A549 (cell line): Measurements from ENCODE around the gene CXorf49. TPM values are rescaled to one million over a fixed set of nuclear protein-coding genes. Genes with fewer than 3 reads are reported as not detected.
A peak's percentile ranks its signal among the peaks of the same experiment; 100 is the strongest.
"Not testable (repeated sequence)": the region's sequence is repeated elsewhere in the genome, so short reads cannot be mapped to it uniquely, and the experiment has no call there.

Experiments used
- ATAC-seq, 2 experiments: fragments of 200-7000 bp in 1 of 2; fragments of >200 bp in 1 of 2; cut with Nextera tagmentation in 1 of 2; cut with Tn5 transposase in 1 of 2; 3 replicates each; pipeline versions ENCODE4 v1.8.0 to v1.9.1; 2018 to 2020; ENCODE audit warnings: mild to moderate bottlenecking in 1 of 2, moderate library complexity in 1 of 2
- CTCF ChIA-PET: fragments of 300-600 bp; sonication (Branson Sonifier 250); formaldehyde crosslinking; extraction: SDS; loops from one replicate; lab custom pipeline; 2021; ENCODE audit warnings: antibody characterized with exemption, inconsistent platforms; lab: Yijun Ruan, JAX
- POLR2A ChIA-PET: fragments of 350-600 bp; formaldehyde crosslinking; extraction: SDS; loops from one replicate; lab custom pipeline; 2021; ENCODE audit warnings: antibody characterized with exemption, inconsistent platforms; lab: Yijun Ruan, JAX
- DNase-seq, 2 experiments: peaks; one replicate each; pipeline versions ENCODE4 v3.0.0 to v3.0.0-alpha.2; 2011 to 2016; ENCODE audit warnings: low read depth in 1 of 2, low spot score in 1 of 2
- FAIRE-seq: peaks from 2 replicates; lab custom pipeline; 2011; peaks lifted over from hg19 to GRCh38; lab: Jason Lieb, UNC
- H3K27ac ChIP-seq, 2 experiments: fragments of >200 bp; sonication (Bioruptor Twin); formaldehyde crosslinking; 3 replicates each; pipeline ENCODE4 v1.5.1; 2016 to 2017
- H3K4me1 ChIP-seq: fragments of >200 bp; sonication (Bioruptor Twin); formaldehyde crosslinking; 3 replicates; pipeline ENCODE4 v1.6.1; 2016
- H3K4me2 ChIP-seq: fragments of >200 bp; sonication (Bioruptor Twin); formaldehyde crosslinking; 3 replicates; pipeline ENCODE4 v1.6.1; 2016
- H3K4me3 ChIP-seq: fragments of >200 bp; sonication (Bioruptor Twin); formaldehyde crosslinking; 3 replicates; pipeline ENCODE4 v1.5.1; 2016
- H3K9me3 ChIP-seq: fragments of >200 bp; sonication (Bioruptor Twin); formaldehyde crosslinking; 3 replicates; pipeline ENCODE4 v1.6.1; 2016
- ATOH8 ChIP-seq: fragments of 250-450 bp; sonication (Bioruptor Pico); IDR thresholded peaks from 2 replicates; pipeline ENCODE4 v1.5.0; 2020; ENCODE audit warnings: low read depth, mild to moderate bottlenecking, moderate library complexity
- CBX8 ChIP-seq: fragments of 200-600 bp; sonication (generic); IDR thresholded peaks from 2 replicates; pipeline ENCODE4 v1.6.1; 2016
- CHD4 ChIP-seq: fragments of 200-600 bp; sonication (generic); IDR thresholded peaks from 2 replicates; pipeline ENCODE4 v1.6.1; 2016; ENCODE audit warnings: antibody characterized with exemption, mild to moderate bottlenecking, borderline replicate concordance
- CTCF ChIP-seq: fragments of >200 bp; sonication (Bioruptor Twin); formaldehyde crosslinking; IDR thresholded peaks from 3 replicates; pipeline ENCODE4 v1.5.1; 2016
- FOSL2 ChIP-seq, 2 experiments: fragments of 450-650 bp in 1 of 2; fragments of >200 bp in 1 of 2; sonication (Bioruptor Twin) in 1 of 2; formaldehyde crosslinking; IDR thresholded peaks; 2 replicates each; pipeline versions ENCODE4 v1.5.0 to v1.6.1; 2016 to 2020; ENCODE audit warnings: mild to moderate bottlenecking in 1 of 2, moderate library complexity in 1 of 2
- HEYL ChIP-seq: fragments of 250-450 bp; sonication (Bioruptor Pico); IDR thresholded peaks from 2 replicates; pipeline ENCODE4 v1.8.0; 2021; ENCODE audit warnings: mild to moderate bottlenecking, moderate library complexity
- MAZ ChIP-seq: fragments of 150-350 bp; IDR thresholded peaks from 2 replicates; pipeline ENCODE4 v1.6.1; 2014; ENCODE audit warnings: antibody characterized with exemption, low read depth, low read length, borderline replicate concordance
- MYC ChIP-seq: IDR thresholded peaks from 2 replicates; pipeline ENCODE4 v1.6.1; 2012; ENCODE audit warnings: mild to moderate bottlenecking, inconsistent platforms, low read length, improper control_type of control experiment, borderline replicate concordance
- PBX3 ChIP-seq: IDR thresholded peaks from 2 replicates; pipeline ENCODE4 v1.6.1; 2012
- PHF8 ChIP-seq: fragments of 200-600 bp; sonication (generic); IDR thresholded peaks from 2 replicates; pipeline ENCODE4 v1.6.1; 2016; ENCODE audit warnings: low read depth, mild to moderate bottlenecking, antibody characterized with exemption, moderate library complexity, borderline replicate concordance
- POLR2A ChIP-seq: IDR thresholded peaks from 2 replicates; pipeline ENCODE4 v1.6.1; 2012; ENCODE audit warnings: mild to moderate bottlenecking, low read length
- POLR2AphosphoS2 ChIP-seq: conservative IDR thresholded peaks from 2 replicates; pipeline ENCODE4 v1.6.1; 2012; ENCODE audit warnings: low read length, improper control_type of control experiment, inconsistent platforms
- RCOR1 ChIP-seq: fragments of 150-350 bp; IDR thresholded peaks from 2 replicates; pipeline ENCODE4 v1.6.1; 2014; ENCODE audit warnings: antibody characterized with exemption, low read length, low read depth
- ZFP36 ChIP-seq: fragments of 450-650 bp; IDR thresholded peaks from 2 replicates; pipeline ENCODE4 v1.6.1; 2014; ENCODE audit warnings: borderline replicate concordance; ENCODE audit not compliant: partially characterized antibody
- WGBS: methylation state at CpG from one replicate; pipeline ENCODE4 v1.1.6; 2017; ENCODE audit errors: missing lambda C conversion rate; 5-methylcytosine and 5-hydroxymethylcytosine counted together
- polyA plus RNA-seq, 4 experiments: library from polyadenylated mRNA; depleted of rRNA in 3 of 4; stranded (reverse); fragments of >200 nt; fragmentation: RNase III in 1 of 4; extraction: RNeasy Plus Mini Kit Qiagen cat#74134 plus additional on column Dnase treatment in 1 of 4; gene quantifications; 2 replicates in 3 of 4; 3 replicates in 1 of 4; pipeline ENCODE4 v1.2.3, GENCODE V29; 2011 to 2017

CXorf49 gene
- polyA plus RNA-seq, 2 of the 4 experiments (the other 2 are of a cell fraction): not detected

- POLR2A ChIA-PET, H3K4me2 ChIP-seq, CTCF ChIA-PET, FAIRE-seq, DNase-seq, H3K9me3 ChIP-seq, H3K4me3 ChIP-seq, H3K27ac ChIP-seq, H3K4me1 ChIP-seq: not testable (repeated sequence)
- ATAC-seq: peak; percentile 56 to 79; a peak in 3 of 6 replicates
- WGBS: no CpG with 5 or more reads among the region's 12 CpGs
These were observed 15.2 kb downstream of the CXorf49 start for GRCh38 chrX:71702853-71703252.

- H3K27ac ChIP-seq, CTCF ChIA-PET, H3K9me3 ChIP-seq, H3K4me1 ChIP-seq, H3K4me2 ChIP-seq, H3K4me3 ChIP-seq, ATAC-seq, POLR2A ChIA-PET, DNase-seq, FAIRE-seq: not testable (repeated sequence)
- WGBS: no CpG with 5 or more reads among the region's 4 CpGs
These were observed 19.1 kb downstream of the CXorf49 start for GRCh38 chrX:71699023-71699344.

DNA sequence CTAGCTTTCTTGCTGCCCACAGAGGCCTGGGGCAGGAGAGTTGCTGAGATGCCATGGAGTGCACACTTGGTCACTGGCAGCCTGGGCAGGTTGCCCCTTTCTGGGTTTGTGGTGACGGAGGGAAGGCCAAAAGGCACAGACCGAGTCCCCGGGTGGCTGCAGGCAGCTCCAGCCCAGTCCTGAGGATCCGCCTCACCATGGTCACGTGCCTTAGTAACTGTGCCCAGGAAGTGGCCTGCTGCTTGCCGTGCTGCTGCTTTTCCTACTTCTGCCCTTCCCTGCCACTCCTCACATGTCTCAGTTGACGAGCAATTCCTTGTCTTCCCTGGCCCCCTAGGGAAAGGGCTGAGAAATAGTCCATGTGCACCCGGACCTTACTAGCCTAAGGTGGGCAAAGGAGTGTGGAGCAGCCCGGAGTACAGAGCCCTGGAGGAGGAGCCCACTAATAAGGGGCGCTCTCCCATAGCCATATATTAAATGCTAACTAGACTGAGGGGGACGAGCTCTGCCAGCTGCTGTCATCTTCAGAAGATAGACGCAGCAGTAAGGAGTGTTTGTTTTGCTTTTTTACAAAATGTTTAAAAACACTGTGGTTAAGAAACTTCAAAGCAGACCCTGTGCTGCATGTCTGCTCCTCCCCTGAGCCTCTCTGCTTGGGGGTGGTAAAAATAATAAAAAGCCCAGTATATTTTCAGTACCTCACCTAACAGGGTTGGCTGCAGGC lies 19.6 kb downstream of the CXorf49 start:
- DNase-seq, H3K27ac ChIP-seq, ATAC-seq, FAIRE-seq, H3K4me2 ChIP-seq, H3K4me1 ChIP-seq, POLR2A ChIA-PET, CTCF ChIA-PET, H3K4me3 ChIP-seq, H3K9me3 ChIP-seq: not testable (repeated sequence)
- no CpG with 5 or more reads among the region's 12 CpGs for WGBS

DNA sequence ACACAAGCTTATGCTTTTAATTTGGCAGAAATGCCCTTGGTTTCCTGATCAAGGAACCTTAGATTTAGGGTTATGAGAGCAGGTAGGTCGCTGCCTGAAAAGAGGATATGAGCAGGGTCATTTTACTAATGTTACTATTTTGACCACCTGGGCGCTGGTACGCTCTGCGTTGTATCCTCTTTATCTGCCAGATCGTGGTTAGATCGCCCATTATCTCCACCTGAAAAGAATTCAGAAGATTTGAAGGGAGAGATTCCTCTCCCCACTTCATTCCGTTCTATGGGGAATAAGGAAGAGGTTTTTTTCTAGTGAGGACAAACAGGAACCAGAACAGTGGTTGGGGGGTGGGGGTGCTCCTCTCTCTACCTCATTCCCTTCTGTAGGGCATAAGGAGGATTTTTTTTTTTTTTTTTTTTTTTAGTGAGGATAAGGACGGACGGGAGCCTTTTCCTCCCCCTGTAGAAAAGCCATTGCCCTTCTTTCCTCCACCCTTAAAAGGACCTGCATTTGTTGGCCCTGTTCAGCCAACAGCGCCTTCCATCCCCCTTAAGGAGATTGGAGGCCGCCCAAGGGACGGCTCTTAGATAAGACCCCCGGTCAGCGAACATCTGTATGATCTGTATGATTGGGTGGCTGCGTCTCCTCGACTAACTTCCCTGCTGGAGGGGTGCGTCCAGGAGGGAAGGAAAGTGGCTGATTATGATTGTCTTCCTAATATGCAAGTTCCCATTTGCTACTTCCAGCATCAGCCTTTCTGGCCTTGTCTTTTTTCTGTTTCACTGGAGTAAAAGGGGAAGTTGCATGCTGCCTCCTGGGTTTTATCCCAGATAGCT lies 20.4 kb downstream of the CXorf49 start:
- H3K27ac ChIP-seq, H3K4me2 ChIP-seq, CTCF ChIA-PET, H3K4me1 ChIP-seq, FAIRE-seq, H3K4me3 ChIP-seq, DNase-seq, POLR2A ChIA-PET, ATAC-seq, H3K9me3 ChIP-seq: not testable (repeated sequence)
- WGBS: no CpG with 5 or more reads among the region's 17 CpGs

- H3K9me3 ChIP-seq, DNase-seq, H3K27ac ChIP-seq, FAIRE-seq, POLR2A ChIA-PET, H3K4me3 ChIP-seq, H3K4me2 ChIP-seq, CTCF ChIA-PET, H3K4me1 ChIP-seq: not testable (repeated sequence)
- no CpG with 5 or more reads among the region's 24 CpGs for WGBS
- peak; percentile 80 to 85; a peak in 5 of 6 replicates for ATAC-seq
These were observed 21.2 kb downstream of the CXorf49 start for GRCh38 chrX:71696641-71697465.

DNA sequence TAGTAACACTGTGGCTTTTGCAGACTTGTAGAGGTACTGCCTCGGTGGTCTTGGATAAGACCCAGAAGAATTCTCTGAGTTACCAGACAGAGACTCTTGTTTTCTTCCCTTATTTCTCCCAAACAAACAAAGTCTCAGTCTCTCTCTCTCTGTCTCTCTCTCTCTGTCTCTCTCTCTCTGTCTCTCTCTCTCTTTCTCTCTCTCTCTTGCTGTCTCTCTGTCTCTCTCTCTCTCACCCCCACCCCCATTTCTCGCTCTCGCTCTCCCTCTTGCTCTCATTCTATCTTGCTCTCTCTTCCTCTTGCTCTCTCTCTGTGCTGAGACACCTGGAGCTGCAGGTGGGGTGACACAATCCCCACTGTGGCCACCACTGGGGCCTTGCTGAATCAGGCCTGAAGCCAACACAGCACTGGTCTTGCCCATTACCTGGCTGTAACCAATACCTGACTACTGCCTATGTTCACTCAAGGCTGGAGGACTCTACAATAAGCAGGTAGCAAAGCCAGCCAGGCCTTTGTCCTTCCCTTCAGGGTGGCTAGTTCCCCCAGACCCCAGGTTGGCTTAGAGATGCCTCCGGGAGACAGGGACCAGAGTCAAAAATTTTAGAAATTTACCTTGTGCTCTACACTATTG lies 38.4 kb downstream of the CXorf49 start:
- 55% methylated on average over 4 of the region's 4 CpGs for WGBS
- ATAC-seq (no peak), DNase-seq (no peak), FAIRE-seq (no peak)
- Histone ChIP-seq H3K4me3 (no peak overlapping the region), H3K4me2 (no peak overlapping the region), H3K9me3 (no peaks in the 10 kb centered on the region), H3K4me1 (no peaks in the 10 kb centered on the region), H3K27ac (no peak overlapping the region)
- ChIA-PET CTCF (no interaction called here), POLR2A (no interaction called here)
- TF ChIP-seq CTCF (no peak), PHF8 (no peak), CBX8 (no peak), ATOH8 (CRISPR knock-in tag) (no peak), FOSL2 (IDR thresholded peaks at IDR 0.05) (no peak), FOSL2 (CRISPR knock-in tag; IDR thresholded peaks at IDR 0.05) (no peak), CHD4 (no peak), POLR2AphosphoS2 (no peak), PBX3 (no peak), POLR2A (no peak), RCOR1 (no peak), ZFP36 (no peak), MYC (no peak), HEYL (CRISPR knock-in tag) (no peak), MAZ (no peak)
